H1 (cell line): ENCODE results near the gene ZNF571. TPM values are rescaled to one million over a fixed set of nuclear protein-coding genes. Genes with fewer than 3 reads are reported as not detected.

Experiments
- CTCF ChIA-PET: fragments of 300-600 bp; sonication (Branson Sonifier 250); formaldehyde crosslinking; loops from one replicate; lab custom pipeline; 2021; ENCODE audit not compliant: partially characterized antibody; lab: Charles Lee
- POLR2A ChIA-PET: fragments of 300-600 bp; sonication (Branson Sonifier 250); formaldehyde crosslinking; loops from one replicate; lab custom pipeline; 2021; ENCODE audit warnings: inconsistent platforms; ENCODE audit not compliant: partially characterized antibody; lab: Charles Lee
- DNase-seq, 2 experiments: peaks; one replicate each; pipeline versions ENCODE4 v3.0.0 to v3.0.0-alpha.2; 2010 to 2022; ENCODE audit warnings: low spot score in 2 of 2, low read depth in 1 of 2, mixed read lengths in 1 of 2
- FAIRE-seq: peaks from 2 replicates; lab custom pipeline; 2011; peaks lifted over from hg19 to GRCh38; lab: Jason Lieb, UNC
- H2AFZ ChIP-seq: 2 replicates; pipeline ENCODE4 v1.8.1; 2012; ENCODE audit warnings: low read length, inconsistent platforms
- H2AK5ac ChIP-seq: 2 replicates; pipeline ENCODE4 v1.6.1; 2013; ENCODE audit warnings: low read depth, low read length
- H2BK120ac ChIP-seq: replicated peaks from 2 replicates; pipeline ENCODE3; 2013; ENCODE audit warnings: low read depth, low read length, inconsistent platforms
- H2BK12ac ChIP-seq: 2 replicates; pipeline ENCODE4 v1.6.1; 2013; ENCODE audit warnings: low read depth, low read length
- H2BK15ac ChIP-seq: 2 replicates; pipeline ENCODE4 v1.6.1; 2013; ENCODE audit warnings: low read length
- H2BK20ac ChIP-seq: 2 replicates; pipeline ENCODE4 v1.6.1; 2013; ENCODE audit warnings: low read length
- H2BK5ac ChIP-seq: 2 replicates; pipeline ENCODE4 v1.6.1; 2013; ENCODE audit warnings: low read depth, low read length
- H3K14ac ChIP-seq: 2 replicates; pipeline ENCODE4 v1.6.1; 2013; ENCODE audit warnings: inconsistent platforms; ENCODE audit not compliant: insufficient read length
- H3K18ac ChIP-seq: 2 replicates; pipeline ENCODE4 v1.6.1; 2013; ENCODE audit warnings: low read length; ENCODE audit errors: extremely low read depth
- H3K23ac ChIP-seq: 2 replicates; pipeline ENCODE4 v1.6.1; 2013; ENCODE audit warnings: inconsistent platforms; ENCODE audit not compliant: insufficient read length
- H3K23me2 ChIP-seq: 2 replicates; pipeline ENCODE4 v1.6.1; 2013; ENCODE audit warnings: low read depth, low read length
- H3K27ac ChIP-seq: 2 replicates; pipeline ENCODE4 v1.6.1; 2011; ENCODE audit warnings: low read depth, low read length, inconsistent platforms
- H3K27me3 ChIP-seq, 4 experiments: replicated peaks in 1 of 4; 1 replicate in 1 of 4; 2 replicates in 3 of 4; pipeline versions ENCODE4 v1.6.1 to v1.8.1; 2011 to 2013; ENCODE audit warnings: low read length in 3 of 4, mild to moderate bottlenecking in 3 of 4, inconsistent platforms in 2 of 4, mixed read lengths in 2 of 4, moderate library complexity in 1 of 4; ENCODE audit not compliant: control insufficient read depth in 3 of 4, insufficient read depth in 3 of 4; ENCODE audit errors: extremely low read depth in 1 of 4
- H3K36me3 ChIP-seq, 4 experiments: 2 replicates each; pipeline versions ENCODE4 v1.6.1 to v1.8.1; 2011 to 2013; ENCODE audit warnings: mild to moderate bottlenecking in 4 of 4, low read length in 3 of 4, moderate library complexity in 2 of 4, control low read depth in 1 of 4, inconsistent platforms in 1 of 4; ENCODE audit not compliant: insufficient read depth in 4 of 4, control insufficient read depth in 2 of 4
- H3K4ac ChIP-seq: replicated peaks from 2 replicates; pipeline ENCODE3; 2013; ENCODE audit warnings: low read length, low read depth, mixed read lengths, inconsistent platforms; ENCODE audit not compliant: insufficient read length
- H3K4me1 ChIP-seq, 4 experiments: replicated peaks in 1 of 4; 1 replicate in 1 of 4; 2 replicates in 3 of 4; pipeline versions ENCODE4 v1.6.1 to v1.8.1; 2011 to 2013; ENCODE audit warnings: low read length in 3 of 4, inconsistent platforms in 2 of 4, mixed read lengths in 1 of 4; ENCODE audit not compliant: insufficient read depth in 4 of 4, control insufficient read depth in 3 of 4
- H3K4me2 ChIP-seq, 2 experiments: 2 replicates each; pipeline versions ENCODE4 v1.6.1 to v1.8.1; 2011 to 2013; ENCODE audit warnings: low read depth in 2 of 2, low read length in 2 of 2, control low read depth in 1 of 2, inconsistent platforms in 1 of 2, mild to moderate bottlenecking in 1 of 2; ENCODE audit not compliant: insufficient read depth in 1 of 2
- H3K4me3 ChIP-seq, 4 experiments: fragments of 200-600, 300-600 bp in 1 of 4; sonication (generic), shearing (Covaris generic), sonication (Bioruptor Twin) in 1 of 4; 2 replicates each; pipeline versions ENCODE4 v1.5.1 to v1.8.1; 2011 to 2016; ENCODE audit warnings: low read length in 4 of 4, low read depth in 3 of 4, control low read depth in 2 of 4, inconsistent platforms in 2 of 4, mild to moderate bottlenecking in 2 of 4, mixed read lengths in 1 of 4, moderate library complexity in 1 of 4; ENCODE audit not compliant: insufficient read depth in 2 of 4; ENCODE audit errors: extremely low read depth in 1 of 4
- H3K56ac ChIP-seq: replicated peaks from 2 replicates; pipeline ENCODE3; 2013; ENCODE audit warnings: low read depth, mild to moderate bottlenecking, mixed read lengths, low read length, inconsistent platforms; ENCODE audit not compliant: insufficient read length
- H3K79me1 ChIP-seq: 2 replicates; pipeline ENCODE4 v1.6.1; 2013; ENCODE audit warnings: low read depth, low read length, control low read depth
- H3K79me2 ChIP-seq, 2 experiments: 2 replicates each; pipeline versions ENCODE4 v1.6.1 to v1.8.1; 2012 to 2013; ENCODE audit warnings: low read length in 2 of 2, mild to moderate bottlenecking in 2 of 2, inconsistent platforms in 1 of 2; ENCODE audit not compliant: insufficient read depth in 2 of 2, control insufficient read depth in 1 of 2
- H3K9ac ChIP-seq, 4 experiments: replicated peaks in 1 of 4; 1 replicate in 1 of 4; 2 replicates in 3 of 4; pipeline versions ENCODE4 v1.6.1 to v1.8.1; 2011 to 2013; ENCODE audit warnings: low read depth in 3 of 4, low read length in 3 of 4, control low read depth in 2 of 4, mild to moderate bottlenecking in 2 of 4, moderate library complexity in 2 of 4, inconsistent platforms in 1 of 4; ENCODE audit errors: extremely low read depth in 1 of 4
- H3K9me3 ChIP-seq, 2 experiments: 2 replicates each; pipeline versions ENCODE4 v1.6.1 to v1.8.1; 2012 to 2013; ENCODE audit warnings: mild to moderate bottlenecking in 2 of 2, moderate library complexity in 2 of 2, control low read depth in 1 of 2, inconsistent platforms in 1 of 2, low read depth in 1 of 2, low read length in 1 of 2, mixed read lengths in 1 of 2; ENCODE audit not compliant: insufficient read depth in 2 of 2
- H4K20me1 ChIP-seq, 2 experiments: replicated peaks in 1 of 2; 2 replicates each; pipeline versions ENCODE3 to v1.8.1; 2011 to 2013; ENCODE audit warnings: inconsistent platforms in 2 of 2, low read length in 2 of 2, mild to moderate bottlenecking in 1 of 2; ENCODE audit not compliant: insufficient read depth in 2 of 2, control insufficient read depth in 1 of 2
- H4K5ac ChIP-seq: 2 replicates; pipeline ENCODE4 v1.6.1; 2013; ENCODE audit warnings: low read length, low read depth, mixed read lengths, inconsistent platforms; ENCODE audit not compliant: insufficient read length
- H4K8ac ChIP-seq: 2 replicates; pipeline ENCODE4 v1.8.0; 2013; ENCODE audit warnings: mild to moderate bottlenecking, moderate library complexity, low read length, inconsistent platforms; ENCODE audit not compliant: insufficient read depth; ENCODE audit errors: extremely low read depth
- H4K91ac ChIP-seq: replicated peaks from 2 replicates; pipeline ENCODE3; 2013; ENCODE audit warnings: low read length, mixed read lengths, inconsistent platforms; ENCODE audit not compliant: insufficient read length
- ATF2 ChIP-seq: IDR thresholded peaks from 2 replicates; pipeline ENCODE4 v1.6.1; 2012; ENCODE audit warnings: low read length, inconsistent platforms
- BCL11A ChIP-seq, 2 experiments: IDR thresholded peaks; one replicate each; pipeline ENCODE4 v1.6.1; 2011; ENCODE audit warnings: low read depth in 2 of 2, low read length in 2 of 2, mild to moderate bottlenecking in 2 of 2
- CBX5 ChIP-seq: fragments of 300-800, 300-1000 bp; sonication (generic); IDR thresholded peaks from 2 replicates; pipeline ENCODE4 v1.7.1; 2016; ENCODE audit warnings: antibody characterized with exemption, low read length, low read depth
- CHD1 ChIP-seq: IDR thresholded peaks from 2 replicates; pipeline ENCODE4 v1.6.1; 2012; ENCODE audit warnings: low read depth, low read length, improper control_type of control experiment
- CREB1 ChIP-seq: IDR thresholded peaks from 2 replicates; pipeline ENCODE4 v1.6.1; 2012; ENCODE audit warnings: inconsistent platforms
- JUN ChIP-seq: IDR thresholded peaks from 2 replicates; pipeline ENCODE4 v1.6.1; 2011; ENCODE audit warnings: low read depth, mild to moderate bottlenecking, improper control_type of control experiment, low read length
- NANOG ChIP-seq: IDR thresholded peaks from 2 replicates; pipeline ENCODE4 v1.6.1; 2011; ENCODE audit warnings: low read length, low read depth, mild to moderate bottlenecking, inconsistent platforms; ENCODE audit not compliant: insufficient read depth, poor library complexity, severe bottlenecking
- POLR2AphosphoS5 ChIP-seq: IDR thresholded peaks from 2 replicates; pipeline ENCODE4 v1.6.1; 2011; ENCODE audit warnings: low read depth, low read length
- RAD21 ChIP-seq, 2 experiments: IDR thresholded peaks in 1 of 2; conservative IDR thresholded peaks in 1 of 2; 2 replicates each; pipeline ENCODE4 v1.6.1; 2011; ENCODE audit warnings: low read depth in 2 of 2, low read length in 2 of 2, improper control_type of control experiment in 1 of 2, inconsistent platforms in 1 of 2, mild to moderate bottlenecking in 1 of 2, moderate library complexity in 1 of 2
- RBBP5 ChIP-seq: IDR thresholded peaks from 2 replicates; pipeline ENCODE4 v1.7.1; 2012; ENCODE audit warnings: low read depth, mild to moderate bottlenecking, inconsistent platforms, low read length, moderate library complexity, borderline replicate concordance
- RXRA ChIP-seq: IDR thresholded peaks from 2 replicates; pipeline ENCODE4 v1.6.1; 2011; ENCODE audit warnings: low read depth, mild to moderate bottlenecking, low read length, moderate library complexity; ENCODE audit not compliant: insufficient read depth
- WGBS, 2 experiments: shearing (Covaris generic) in 1 of 2; methylation state at CpG; one replicate each; pipeline versions ENCODE4 v1.1.6 to v1.1.7; 2013 to 2015; ENCODE audit warnings: low lambda C conversion rate in 2 of 2, mixed read lengths in 2 of 2, inconsistent platforms in 1 of 2, low coverage in 1 of 2, missing lambda C conversion rate in 1 of 2; ENCODE audit not compliant: insufficient replicate concordance in 2 of 2, insufficient coverage in 1 of 2, insufficient read length in 1 of 2; ENCODE audit errors: extremely low coverage in 1 of 2, missing lambda C conversion rate in 1 of 2; 5-methylcytosine and 5-hydroxymethylcytosine counted together
- polyA plus RNA-seq, 7 experiments: library from polyadenylated mRNA; depleted of rRNA in 3 of 7; stranded (reverse) in 5 of 7; unstranded in 2 of 7; fragments of >200 nt in 5 of 7; fragments of 200-250 nt in 2 of 7; gene quantifications; 1 replicate in 5 of 7; 2 replicates in 1 of 7; 4 replicates in 1 of 7; pipeline versions ENCODE4 v1.2.1 to v1.2.3, GENCODE V29; 2011 to 2013; ENCODE audit warnings: missing spikeins in 2 of 7, mixed read lengths in 2 of 7
- total RNA-seq: library from RNA; stranded (reverse); fragmentation: NEBNext Ultra II Directional; extraction: Animal tissue kit (Norgen Biotek cat#: 25700); gene quantifications from 2 replicates; pipeline ENCODE4 v1.2.1, GENCODE V29; 2021

The ZNF571 gene
- total and polyA plus RNA-seq, 2 of the 8 experiments (the other 6 are each of a cell fraction or from before 2014, with no cell fraction given): 1.8 to 3.9 TPM

GRCh38 chr19:37594982-37595382 is 390 bp upstream of the ZNF571 start:
- H2AFZ ChIP-seq: peak overlapping the region; percentile 97
- H3K36me3 ChIP-seq: peaks cover 0 to 6% (median 0%) of the 10 kb centered on the region in 4 experiments; a peak in 1 of 8 replicates
- no peak overlapping the region for H3K18ac ChIP-seq
- H3K4me2 ChIP-seq: peak overlapping the region; percentile 77 to 99
- H4K20me1 ChIP-seq: no peaks in the 10 kb centered on the region
- H4K91ac ChIP-seq: no peak overlapping the region
- H3K27ac ChIP-seq: no peak overlapping the region
- no peak overlapping the region for H2BK12ac ChIP-seq
- H3K27me3 ChIP-seq: peaks cover 0 to 4% (median 0%) of the 10 kb centered on the region in 4 experiments; a peak in 1 of 7 replicates
- no peak overlapping the region for H2BK120ac ChIP-seq
- no peaks in the 10 kb centered on the region for H3K79me2 ChIP-seq
- H3K4ac ChIP-seq: no peak overlapping the region
- no peak overlapping the region; the same call in 1 of the 2 replicates for H4K8ac ChIP-seq
- H3K23ac ChIP-seq: no peak overlapping the region
- H4K5ac ChIP-seq: no peak overlapping the region
- WGBS, 2 experiments: 8% methylated on average over 20 of the region's 20 CpGs; no CpG with 5 or more reads in 1 of the 2 experiments
- H3K4me3 ChIP-seq: peak overlapping the region; percentile 64 to 82 (median 76); a peak in 7 of 8 replicates
- no peak for DNase-seq
- no peak overlapping the region for H2BK15ac ChIP-seq
- peaks cover 7% of the 10 kb centered on the region for H3K23me2 ChIP-seq
- no peaks in the 10 kb centered on the region for H3K79me1 ChIP-seq
- no peak overlapping the region for H3K9ac ChIP-seq
- H2AK5ac ChIP-seq: no peak overlapping the region
- ChIA-PET CTCF (interaction anchor here (3.6 kb wide), 1 partner anchor 12 kb away, joined by 14 read pairs; no protein-coding TSS in a partner anchor), POLR2A (interaction anchor here (0.7 to 2.4 kb wide), 11 partner anchors 9 to 270 kb away, joined by 3 to 18 read pairs (median 6); partner anchors contain the start of genes ZFP30, ZNF527, ZNF569 and ZNF573)
- peaks cover 5 to 15% of the 10 kb centered on the region in 2 experiments for H3K9me3 ChIP-seq
- H3K56ac ChIP-seq: no peak overlapping the region
- no peak overlapping the region for H2BK20ac ChIP-seq
- no peak for FAIRE-seq
- peaks cover 0 to 2% (median 0%) of the 10 kb centered on the region in 4 experiments; a peak in 4 of 7 replicates for H3K4me1 ChIP-seq
- H3K14ac ChIP-seq: no peak overlapping the region
- H2BK5ac ChIP-seq: no peak overlapping the region
- TF ChIP-seq RAD21 (IDR thresholded peaks at IDR 0.05 in 1 of 2, conservative IDR thresholded peaks at IDR 0.05 in 1 of 2; ENCODE audit: low read depth in 2 of 2, low read length in 2 of 2): no peak
- no peak for TF ChIP-seq JUN
- no peak; the same call in 1 of the 2 replicates for TF ChIP-seq CREB1
- no peak for TF ChIP-seq CHD1
- no peak for TF ChIP-seq POLR2AphosphoS5
- TF ChIP-seq BCL11A (IDR thresholded peaks at IDR 0.05; ENCODE audit: low read depth in 2 of 2, low read length in 2 of 2): no peak
- TF ChIP-seq ATF2: no peak
- TF ChIP-seq NANOG: no peak
- TF ChIP-seq RBBP5: no peak
- TF ChIP-seq RXRA: no peak
- TF ChIP-seq CBX5: no peak
